Measurements from ENCODE around the gene HOXD12.

GRCh38 chr2:176128982-176129796 is 29.6 kb downstream of the HOXD12 start, which contains the start of gene HOXD8:
- TF ChIP-seq POLR2A (IDR thresholded peaks at IDR 0.05) (no peak), POLR2AphosphoS5 (IDR thresholded peaks at IDR 0.05) (no peak)
- TF ChIP-seq, protein P1, sequence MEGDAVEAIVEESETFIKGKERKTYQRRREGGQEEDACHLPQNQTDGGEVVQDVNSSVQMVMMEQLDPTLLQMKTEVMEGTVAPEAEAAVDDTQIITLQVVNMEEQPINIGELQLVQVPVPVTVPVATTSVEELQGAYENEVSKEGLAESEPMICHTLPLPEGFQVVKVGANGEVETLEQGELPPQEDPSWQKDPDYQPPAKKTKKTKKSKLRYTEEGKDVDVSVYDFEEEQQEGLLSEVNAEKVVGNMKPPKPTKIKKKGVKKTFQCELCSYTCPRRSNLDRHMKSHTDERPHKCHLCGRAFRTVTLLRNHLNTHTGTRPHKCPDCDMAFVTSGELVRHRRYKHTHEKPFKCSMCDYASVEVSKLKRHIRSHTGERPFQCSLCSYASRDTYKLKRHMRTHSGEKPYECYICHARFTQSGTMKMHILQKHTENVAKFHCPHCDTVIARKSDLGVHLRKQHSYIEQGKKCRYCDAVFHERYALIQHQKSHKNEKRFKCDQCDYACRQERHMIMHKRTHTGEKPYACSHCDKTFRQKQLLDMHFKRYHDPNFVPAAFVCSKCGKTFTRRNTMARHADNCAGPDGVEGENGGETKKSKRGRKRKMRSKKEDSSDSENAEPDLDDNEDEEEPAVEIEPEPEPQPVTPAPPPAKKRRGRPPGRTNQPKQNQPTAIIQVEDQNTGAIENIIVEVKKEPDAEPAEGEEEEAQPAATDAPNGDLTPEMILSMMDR (IDR thresholded peaks at IDR 0.05): no peak

Data from gastroesophageal sphincter (tissue), 3 donors.